Common myeloid progenitor, CD34-positive (primary cell): ENCODE data around the gene LOXL1.

ENCODE experiments used
- CTCF ChIA-PET: fragments of 350-600 bp; sonication (Branson Sonifier 250); formaldehyde crosslinking; loops from one replicate; lab custom pipeline; 2021; ENCODE audit warnings: antibody characterized with exemption; lab: Charles Lee
- POLR2A ChIA-PET: fragments of 350-600 bp; sonication (Branson Sonifier 250); formaldehyde crosslinking; loops from one replicate; lab custom pipeline; 2021; ENCODE audit warnings: antibody characterized with exemption; lab: Charles Lee
- DNase-seq, 3 donors: peaks; one replicate each; pipeline versions ENCODE4 v3.0.0 to v3.0.0-alpha.2; 2013
- H3K27ac ChIP-seq, 2 experiments: 1 replicate in 1 of 2; 2 replicates in 1 of 2; pipeline ENCODE4 v1.7.0; 2013; ENCODE audit warnings: inconsistent platforms in 2 of 2, low read length in 2 of 2, mild to moderate bottlenecking in 2 of 2, low read depth in 1 of 2, moderate library complexity in 1 of 2; ENCODE audit not compliant: severe bottlenecking in 2 of 2, insufficient read depth in 1 of 2, poor library complexity in 1 of 2
- H3K27me3 ChIP-seq, 5 experiments: replicated peaks in 2 of 5; 1 replicate in 3 of 5; 2 replicates in 2 of 5; pipeline versions ENCODE4 v1.6.1 to v1.7.0; 2013; ENCODE audit warnings: low read length in 4 of 5, mild to moderate bottlenecking in 2 of 5, moderate library complexity in 2 of 5, inconsistent platforms in 1 of 5; ENCODE audit not compliant: insufficient read depth in 5 of 5, control insufficient read depth in 4 of 5
- H3K36me3 ChIP-seq, 4 experiments: 1 replicate in 2 of 4; 2 replicates in 2 of 4; pipeline versions ENCODE4 v1.6.1 to v1.7.0; 2013; ENCODE audit warnings: low read length in 3 of 4, control low read depth in 1 of 4, mild to moderate bottlenecking in 1 of 4; ENCODE audit not compliant: control insufficient read depth in 4 of 4, insufficient read depth in 4 of 4
- H3K4me1 ChIP-seq, 4 experiments: 1 replicate in 3 of 4; 2 replicates in 1 of 4; pipeline versions ENCODE4 v1.6.1 to v1.7.1; 2013; ENCODE audit warnings: low read length in 3 of 4, mild to moderate bottlenecking in 3 of 4, control low read depth in 1 of 4, inconsistent platforms in 1 of 4, moderate library complexity in 1 of 4; ENCODE audit not compliant: control insufficient read depth in 4 of 4, insufficient read depth in 4 of 4; ENCODE audit errors: control extremely low read depth in 1 of 4
- H3K4me3 ChIP-seq, 7 experiments: 1 replicate in 4 of 7; 2 replicates in 3 of 7; pipeline versions ENCODE4 v1.5.1 to v1.7.0; 2013; ENCODE audit warnings: mild to moderate bottlenecking in 7 of 7, low read length in 6 of 7, moderate library complexity in 6 of 7, inconsistent platforms in 2 of 7, low read depth in 2 of 7, control low read depth in 1 of 7; ENCODE audit not compliant: insufficient read depth in 4 of 7, control insufficient read depth in 1 of 7; ENCODE audit errors: extremely low read depth in 1 of 7
- H3K9me3 ChIP-seq, 5 experiments: 1 replicate in 4 of 5; 2 replicates in 1 of 5; pipeline versions ENCODE4 v1.6.1 to v1.7.1; 2013; ENCODE audit warnings: low read length in 4 of 5, mild to moderate bottlenecking in 2 of 5, inconsistent platforms in 1 of 5, low read depth in 1 of 5, moderate library complexity in 1 of 5; ENCODE audit not compliant: control insufficient read depth in 4 of 5, insufficient read depth in 2 of 5; ENCODE audit errors: control extremely low read depth in 1 of 5
- WGBS: methylation state at CpG from one replicate; pipeline ENCODE4 v1.1.5; 2013; ENCODE audit not compliant: insufficient coverage; 5-methylcytosine and 5-hydroxymethylcytosine counted together

LOXL1 gene

GRCh38 chr15:73906346-73907034 lies 19.8 kb upstream of the LOXL1 start:
- peaks cover 0 to 2% (median 0%) of the 10 kb centered on the region in 5 experiments for H3K9me3 ChIP-seq
- DNase-seq: peak in 2 of 3 donors; percentile 46 to 64
- POLR2A ChIA-PET: interaction anchor here (0.7 kb wide), 1 partner anchor 9 kb away, joined by 3 read pairs; no protein-coding TSS in a partner anchor

GRCh38 chr15:73907035-73907408 lies 19.2 kb upstream of the LOXL1 start:
- peaks cover 0 to 2% (median 0%) of the 10 kb centered on the region in 5 experiments for H3K9me3 ChIP-seq
- 9% methylated on average over 1 of the region's 2 CpGs for WGBS
- peaks cover 6 to 35% (median 24%) of the 10 kb centered on the region in 4 experiments for H3K4me1 ChIP-seq
- H3K36me3 ChIP-seq: no peaks in the 10 kb centered on the region
- H3K4me3 ChIP-seq: no peak overlapping the region
- peak in 2 of 3 donors; percentile 72 to 81 for DNase-seq
- POLR2A ChIA-PET: interaction anchor here (0.6 to 0.7 kb wide), 2 partner anchors 9 to 44 kb away, joined by 3 read pairs; no protein-coding TSS in a partner anchor
- H3K27me3 ChIP-seq: no peaks in the 10 kb centered on the region
- H3K27ac ChIP-seq: no peak overlapping the region
- CTCF ChIA-PET: interaction anchor here (0.6 to 7.0 kb wide), 18 partner anchors 10 to 196 kb away, joined by 3 to 73 read pairs (median 6); partner anchors contain the start of genes LOXL1 and TBC1D21

More at GRCh38 chr15:73906346-73907034, 19.8 kb upstream of the LOXL1 start:
- Histone ChIP-seq H3K27me3 (no peaks in the 10 kb centered on the region), H3K27ac (no peak overlapping the region), H3K36me3 (no peaks in the 10 kb centered on the region), H3K4me1 (peaks cover 6 to 31% (median 22%) of the 10 kb centered on the region in 4 experiments), H3K4me3 (no peak overlapping the region)
- CTCF ChIA-PET: interaction anchor here (0.9 to 7.0 kb wide), 18 partner anchors 9 to 196 kb away, joined by 3 to 73 read pairs (median 6); partner anchors contain the start of genes LOXL1 and TBC1D21
- 100% methylated on average over 1 of the region's 4 CpGs for WGBS

- peak; percentile 70 to 83 (median 80) for DNase-seq
- H3K27ac ChIP-seq: no peak overlapping the region
- ChIA-PET POLR2A (no interaction called here), CTCF (interaction anchor here (0.7 to 7.0 kb wide), 20 partner anchors 9 to 198 kb away, joined by 3 to 73 read pairs (median 4); partner anchors contain the start of genes LOXL1 and TBC1D21)
- no peak overlapping the region for H3K4me3 ChIP-seq
- 35% methylated on average over 6 of the region's 7 CpGs for WGBS
- no peaks in the 10 kb centered on the region for H3K27me3 ChIP-seq
- H3K9me3 ChIP-seq: peaks cover 0 to 2% (median 0%) of the 10 kb centered on the region in 5 experiments
- H3K36me3 ChIP-seq: no peaks in the 10 kb centered on the region
- H3K4me1 ChIP-seq: peaks cover 6 to 35% (median 26%) of the 10 kb centered on the region in 4 experiments
Observed at GRCh38 chr15:73908030-73908821, 18.0 kb upstream of the LOXL1 start.

GRCh38 chr15:73908822-73909122 lies 17.5 kb upstream of the LOXL1 start:
- H3K4me3 ChIP-seq: no peak overlapping the region
- H3K4me1 ChIP-seq: peaks cover 9 to 39% (median 29%) of the 10 kb centered on the region in 4 experiments
- ChIA-PET CTCF (interaction anchor here (0.7 to 7.0 kb wide), 10 partner anchors 10 to 52 kb away, joined by 3 to 73 read pairs (median 5); partner anchors contain the start of gene TBC1D21), POLR2A (no interaction called here)
- 100% methylated on average over 2 of the region's 2 CpGs for WGBS
- H3K27ac ChIP-seq: no peak overlapping the region
- H3K27me3 ChIP-seq: no peaks in the 10 kb centered on the region
- DNase-seq: no peak
- no peaks in the 10 kb centered on the region for H3K36me3 ChIP-seq
- H3K9me3 ChIP-seq: peaks cover 0 to 2% (median 0%) of the 10 kb centered on the region in 5 experiments

- DNase-seq: no peak
- Histone ChIP-seq H3K36me3 (no peaks in the 10 kb centered on the region), H3K9me3 (peaks cover 0 to 2% (median 0%) of the 10 kb centered on the region in 5 experiments), H3K27me3 (no peaks in the 10 kb centered on the region), H3K4me3 (no peak overlapping the region), H3K4me1 (peaks cover 9 to 46% (median 37%) of the 10 kb centered on the region in 4 experiments), H3K27ac (no peak overlapping the region)
- 100% methylated on average over 1 of the region's 2 CpGs for WGBS
- POLR2A ChIA-PET: no interaction called here
- CTCF ChIA-PET: interaction anchor here (0.8 to 7.0 kb wide), 7 partner anchors 12 to 53 kb away, joined by 3 to 73 read pairs (median 3); partner anchors contain the start of gene TBC1D21
Observed at GRCh38 chr15:73909651-73910050, 16.6 kb upstream of the LOXL1 start.

- POLR2A ChIA-PET: interaction anchor here (1.2 kb wide), 1 partner anchor 19 kb away, joined by 3 read pairs; no protein-coding TSS in a partner anchor
- Histone ChIP-seq H3K9me3 (no peaks in the 10 kb centered on the region), H3K4me1 (peaks cover 9 to 46% (median 37%) of the 10 kb centered on the region in 4 experiments), H3K27ac (no peak overlapping the region), H3K4me3 (no peak overlapping the region), H3K36me3 (no peaks in the 10 kb centered on the region), H3K27me3 (no peaks in the 10 kb centered on the region)
- 97% methylated on average over 5 of the region's 7 CpGs for WGBS
- DNase-seq: no peak
- CTCF ChIA-PET: interaction anchor here (0.7 to 7.0 kb wide), 8 partner anchors 11 to 36 kb away, joined by 3 to 73 read pairs (median 4); partner anchors contain the start of gene TBC1D21
Observed at GRCh38 chr15:73910522-73911303, 15.5 kb upstream of the LOXL1 start.
